NT2/D1 (cell line): ENCODE data around the gene SMCO4.

Experiments used
- SUZ12 ChIP-seq: IDR thresholded peaks from 2 replicates; pipeline ENCODE4 v1.6.1; 2011; ENCODE audit not compliant: insufficient read length, insufficient read depth; ENCODE audit errors: extremely low read depth
- YY1 ChIP-seq: IDR thresholded peaks from 2 replicates; pipeline ENCODE4 v1.6.1; 2011; ENCODE audit not compliant: insufficient read length, insufficient read depth
- ZNF274 ChIP-seq: IDR thresholded peaks from 2 replicates; pipeline ENCODE4 v1.6.1; 2011; ENCODE audit warnings: mild to moderate bottlenecking, low read depth, low read length

- no peak for TF ChIP-seq YY1
- no peak for TF ChIP-seq SUZ12
- TF ChIP-seq ZNF274 = no peak
Observed at GRCh38 chr11:93510196-93510873, 32.9 kb downstream of the SMCO4 start.
